Non-pigmented ciliary epithelial cell (primary cell): ENCODE data around the gene FOXQ1.

Experiments
- DNase-seq: peaks from one replicate; pipeline ENCODE4 v3.0.0-alpha.2; 2010; ENCODE audit warnings: low read depth

Gene FOXQ1

DNA sequence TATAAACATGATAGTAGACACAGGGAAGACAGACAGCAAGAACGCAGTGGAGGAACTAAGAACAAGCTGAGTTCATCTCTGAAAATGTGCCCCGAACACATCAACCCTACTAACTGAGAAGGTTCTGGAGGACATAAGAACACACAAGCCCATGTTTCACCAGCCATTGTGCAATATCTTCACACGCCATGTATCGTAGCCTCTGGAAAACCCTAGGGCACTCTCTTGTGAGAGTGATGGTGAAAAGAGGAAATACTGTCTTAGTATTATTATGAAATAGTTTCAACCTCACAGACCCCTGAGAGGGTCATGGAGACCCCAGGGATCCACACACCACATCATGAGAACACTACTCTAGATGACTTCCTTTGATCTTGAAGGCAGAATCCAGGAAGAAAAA is 51.4 kb downstream of the FOXQ1 start:
- no peak for DNase-seq

- DNase-seq: no peak
Observed at GRCh38 chr6:1363729-1364572, 52.1 kb downstream of the FOXQ1 start.
